GM12878 (cell line): Measurements from ENCODE around the gene CDH4.

Experiments used
- ATF2 ChIP-seq: IDR thresholded peaks from 2 replicates; pipeline ENCODE4 v1.6.1; 2012; ENCODE audit warnings: low read length, inconsistent platforms
- BCLAF1 ChIP-seq: fragments of 450-650 bp; IDR thresholded peaks from 2 replicates; pipeline ENCODE4 v1.6.1; 2017; ENCODE audit warnings: antibody characterized with exemption, mild to moderate bottlenecking, moderate library complexity
- CBX3 ChIP-seq: fragments of 200-600 bp; sonication (generic); IDR thresholded peaks from 2 replicates; pipeline ENCODE4 v1.6.1; 2016; ENCODE audit warnings: low read depth, borderline replicate concordance
- CTCF ChIP-seq, 3 experiments: IDR thresholded peaks in 2 of 3; conservative IDR thresholded peaks in 1 of 3; 2 replicates each; pipeline ENCODE4 v1.5.1; 2011; ENCODE audit warnings: low read depth in 3 of 3, low read length in 3 of 3, mild to moderate bottlenecking in 3 of 3, control low read depth in 2 of 3, moderate library complexity in 2 of 3, inconsistent platforms in 1 of 3, mixed read lengths in 1 of 3; ENCODE audit not compliant: control insufficient read depth in 2 of 3, insufficient read depth in 1 of 3; ENCODE audit errors: extremely low read depth in 1 of 3
- EED ChIP-seq: sonication (generic); IDR thresholded peaks from 2 replicates; pipeline ENCODE4 v1.6.1; 2016; ENCODE audit warnings: antibody characterized with exemption, low read depth
- EGR1 ChIP-seq, 2 experiments: IDR thresholded peaks; 1 replicate in 1 of 2; 2 replicates in 1 of 2; pipeline ENCODE4 v1.6.1; 2011 to 2012; ENCODE audit warnings: low read depth in 2 of 2, low read length in 2 of 2, borderline replicate concordance in 1 of 2, mild to moderate bottlenecking in 1 of 2, moderate library complexity in 1 of 2
- ESRRA ChIP-seq: IDR thresholded peaks from 2 replicates; pipeline ENCODE4 v1.6.1; 2012; ENCODE audit warnings: mild to moderate bottlenecking, low read length, improper control_type of control experiment
- YY1 ChIP-seq: IDR thresholded peaks from 2 replicates; pipeline ENCODE4 v1.6.1; 2011; ENCODE audit warnings: low read depth, mild to moderate bottlenecking, low read length
- ZNF274 ChIP-seq: IDR thresholded peaks from one replicate; pipeline ENCODE4 v1.8.0; 2011; ENCODE audit not compliant: insufficient read length, insufficient read depth

GRCh38 chr20:61874421-61875068, 622.5 kb downstream of the CDH4 start:
- TF ChIP-seq ATF2 (no peak), YY1 (no peak), BCLAF1 (no peak), CBX3 (no peak), EED (no peak), CTCF (IDR thresholded peaks at IDR 0.05 in 2 of 3, conservative IDR thresholded peaks at IDR 0.05 in 1 of 3; ENCODE audit: control insufficient read depth in 2 of 3, extremely low read depth in 1 of 3, insufficient read depth in 1 of 3, low read depth in 3 of 3, low read length in 3 of 3) (peak in 1 of 3 experiments; percentile 6; a peak in 1 of 6 replicates), ZNF274 (no peak), ESRRA (no peak), EGR1 (IDR thresholded peaks at IDR 0.05; ENCODE audit: borderline replicate concordance in 1 of 2, low read depth in 2 of 2, low read length in 2 of 2) (no peak)
